GM19467 (cell line): ENCODE data around the gene RNF208.

Experiments used
- ATAC-seq: cut with Tn5 transposase; IDR thresholded peaks from one replicate; pipeline ENCODE4 v1.9.1; 2021; ENCODE audit warnings: mild to moderate bottlenecking, moderate library complexity; ENCODE audit not compliant: unreplicated experiment

Gene RNF208

DNA sequence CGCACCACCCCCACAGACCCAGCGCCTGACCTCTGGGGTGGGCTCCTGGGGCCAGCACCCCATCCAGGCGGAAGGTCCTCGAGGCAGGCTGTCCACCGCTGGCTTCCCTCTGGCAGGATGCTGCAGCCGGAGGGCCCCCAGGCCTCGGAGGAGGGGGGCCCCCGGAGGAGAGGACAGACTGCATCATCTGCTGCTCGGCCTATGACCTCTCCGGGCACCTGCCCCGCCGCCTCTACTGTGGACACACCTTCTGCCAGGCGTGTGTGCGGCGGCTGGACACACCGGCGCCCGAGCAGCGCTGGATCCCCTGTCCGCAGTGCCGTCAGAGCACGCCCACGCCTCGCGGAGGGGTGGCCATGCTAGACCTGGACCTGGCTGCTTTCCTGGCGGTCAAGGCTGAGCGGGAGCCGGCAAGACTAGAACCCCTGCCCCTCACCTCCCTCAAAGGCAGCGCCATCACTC, 6.5 kb upstream of the RNF208 start:
- no peak for ATAC-seq

DNA sequence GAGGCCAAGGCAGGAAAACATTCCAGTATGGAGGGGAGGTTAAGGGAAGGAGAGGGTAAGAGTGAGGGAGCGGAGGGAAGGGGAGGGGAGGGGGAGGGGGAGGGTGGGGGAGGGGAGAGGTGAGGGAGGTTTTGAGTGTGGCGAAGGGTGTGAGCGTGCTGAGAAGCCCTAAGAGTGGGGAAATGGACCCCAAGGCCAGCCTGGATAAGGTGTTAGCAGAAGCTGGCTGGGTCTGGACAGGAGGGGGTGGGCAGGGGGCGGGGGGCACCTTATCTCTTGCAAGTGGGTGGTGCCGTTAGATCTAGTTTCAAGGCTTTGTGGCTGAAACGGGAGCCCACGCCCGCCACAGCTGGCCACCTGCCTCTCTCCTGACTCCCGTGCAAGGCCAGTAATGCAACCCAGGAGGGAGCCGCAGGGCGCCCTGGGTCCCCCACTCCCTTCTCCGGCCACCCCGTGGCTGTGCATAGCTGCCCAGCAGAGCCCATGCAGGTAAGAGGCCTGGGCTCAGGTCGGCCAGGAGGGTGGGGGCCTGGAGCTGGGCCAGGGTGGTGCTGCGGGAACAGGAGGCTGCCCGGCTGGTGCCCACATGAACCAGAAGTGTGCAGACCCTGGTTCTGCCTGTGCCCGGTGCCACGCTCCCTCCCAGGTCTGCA, 5.9 kb upstream of the RNF208 start:
- ATAC-seq, result no peak

DNA sequence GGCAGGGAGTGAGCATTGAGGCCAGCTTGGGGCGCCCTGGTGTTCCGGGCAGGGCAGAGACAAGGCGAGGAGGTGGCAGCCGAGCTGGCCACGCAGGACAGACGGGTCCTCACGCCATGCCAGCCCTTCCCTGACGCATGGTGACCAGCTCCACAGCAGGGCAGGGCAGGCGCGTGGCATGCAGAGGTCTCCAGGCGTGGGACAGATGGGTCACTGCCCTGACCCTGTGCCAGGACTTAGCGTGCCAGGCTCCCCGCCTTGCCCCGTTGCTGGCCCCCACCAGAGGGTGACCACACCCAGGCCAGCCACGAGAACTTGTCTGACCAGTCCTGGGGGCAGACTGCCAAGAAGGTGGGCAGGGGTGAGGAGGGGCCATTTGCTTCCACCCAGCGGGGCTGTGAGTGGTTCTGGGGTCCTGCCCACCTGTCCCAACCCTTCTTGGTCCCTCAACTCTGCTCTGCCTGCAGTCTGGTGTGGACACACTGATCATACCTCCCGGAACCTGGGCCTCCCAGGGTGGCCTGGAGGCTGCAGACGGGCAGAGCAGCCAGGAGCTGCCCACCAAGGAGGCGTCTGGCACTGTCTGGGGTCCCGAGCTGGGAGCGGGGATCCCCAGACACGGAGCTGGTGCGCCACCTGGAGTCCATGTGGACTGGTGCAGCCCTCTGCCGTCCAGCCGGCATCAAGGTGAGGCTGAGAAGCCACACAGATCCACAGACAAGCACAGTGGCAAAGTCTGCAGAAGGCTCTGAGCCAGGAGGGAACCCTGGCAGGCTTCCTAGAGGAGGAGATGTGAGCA, 5.2 kb upstream of the RNF208 start, which contains the start of gene RNF224:
TSS of gene RNF224 (plus strand) at position 449 of the 799 bp plus-strand sequence. CDS start 834 bp downstream, outside the sequence.
- no peak for ATAC-seq

DNA sequence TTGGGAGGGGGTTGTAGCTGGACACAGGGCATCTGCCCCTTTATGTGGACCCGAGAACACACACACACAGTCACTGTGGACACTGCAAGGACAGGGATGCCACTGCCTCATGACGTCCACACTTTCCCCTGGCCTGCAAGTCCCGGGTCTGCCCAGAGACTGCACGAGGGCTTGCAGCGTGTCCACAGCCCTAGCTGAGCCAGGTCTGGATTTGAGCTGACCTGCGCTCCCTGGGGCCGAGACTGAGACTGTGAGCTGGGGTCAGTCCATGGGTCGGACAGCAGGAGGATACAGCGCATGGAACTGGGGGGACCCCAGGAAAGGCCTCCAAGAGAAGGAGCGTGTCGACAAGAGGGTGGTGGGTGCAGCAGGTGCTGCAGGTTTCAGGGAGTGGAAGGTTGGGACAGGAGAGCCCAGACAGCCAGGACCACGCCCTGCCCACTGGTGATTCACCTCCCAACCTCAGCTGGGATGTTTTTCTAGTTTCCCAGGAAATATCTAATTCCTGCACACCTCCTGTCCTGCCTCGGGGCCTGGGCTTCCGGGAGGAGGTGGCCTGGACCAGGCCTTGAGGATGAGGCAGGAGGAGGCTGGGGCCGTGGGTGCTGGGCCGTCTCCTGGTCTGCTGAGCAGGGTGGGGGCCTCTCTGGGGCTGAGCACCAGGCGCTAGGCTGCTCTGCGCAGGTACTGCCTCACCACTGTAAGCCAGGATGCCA, 4.5 kb upstream of the RNF208 start:
- no peak for ATAC-seq

DNA sequence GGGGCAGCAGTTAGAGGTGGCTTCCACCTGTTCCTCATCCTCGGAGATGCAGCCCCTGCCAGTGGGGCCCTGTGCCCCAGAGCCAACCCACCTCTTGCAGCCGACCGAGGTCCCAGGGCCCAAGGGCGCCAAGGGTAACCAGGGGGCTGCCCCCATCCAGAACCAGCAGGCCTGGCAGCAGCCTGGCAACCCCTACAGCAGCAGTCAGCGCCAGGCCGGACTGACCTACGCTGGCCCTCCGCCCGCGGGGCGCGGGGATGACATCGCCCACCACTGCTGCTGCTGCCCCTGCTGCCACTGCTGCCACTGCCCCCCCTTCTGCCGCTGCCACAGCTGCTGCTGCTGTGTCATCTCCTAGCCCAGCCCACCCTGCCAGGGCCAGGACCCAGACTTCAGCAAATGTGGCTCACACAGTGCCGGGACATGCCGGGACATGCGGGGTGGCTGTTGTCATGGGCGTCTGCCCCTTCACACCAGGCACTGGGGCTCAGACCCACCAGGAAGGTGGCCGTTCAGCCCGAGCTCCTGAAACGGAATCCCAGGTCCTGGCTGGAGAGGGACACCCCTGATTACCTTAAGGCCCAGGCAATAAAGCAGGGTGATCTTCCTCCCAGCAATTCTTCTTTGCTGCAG, 3.8 kb upstream of the RNF208 start:
- no peak for ATAC-seq

DNA sequence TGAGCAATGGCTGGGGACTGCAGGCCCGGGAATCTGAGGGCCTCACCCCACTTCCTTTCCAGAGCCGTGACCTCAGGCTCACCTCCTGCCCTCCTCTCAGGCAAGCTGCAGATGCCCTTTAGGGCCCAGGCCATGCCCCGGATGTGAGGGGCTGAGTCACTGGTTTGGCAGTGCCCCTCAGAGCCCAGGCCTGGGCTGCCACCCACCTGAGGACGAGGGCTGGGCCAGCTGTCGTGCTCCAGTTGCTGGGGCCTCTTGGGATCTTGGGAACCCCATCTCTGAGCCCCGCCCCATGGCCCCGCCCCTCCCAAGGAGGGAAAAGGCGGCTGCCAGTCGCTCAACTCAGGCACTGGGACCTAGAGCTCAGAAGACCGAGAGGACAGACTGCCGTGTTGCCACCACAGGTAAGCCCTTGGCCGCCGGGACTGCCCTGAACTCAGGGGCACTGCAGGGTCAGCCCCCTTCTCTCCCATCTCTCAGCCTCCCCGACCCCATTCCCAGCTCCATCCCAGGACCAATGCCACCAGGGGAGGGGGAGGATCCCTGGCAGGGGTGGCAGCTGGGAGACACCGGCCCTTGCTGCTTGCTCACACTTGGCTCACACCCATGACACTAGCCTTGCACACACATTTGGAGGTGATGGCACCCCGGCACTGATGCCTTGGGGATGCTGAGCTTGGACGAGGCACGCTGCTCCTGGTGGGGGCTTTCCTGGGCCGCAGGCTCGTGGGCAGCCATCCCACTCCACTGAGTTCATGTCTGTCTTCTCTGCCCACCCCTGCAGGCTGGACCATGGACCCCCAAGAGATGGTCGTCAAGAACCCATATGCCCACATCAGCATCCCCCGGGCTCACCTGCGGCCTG, 3.0 kb upstream of the RNF208 start, which contains the start of gene CYSRT1:
TSS of gene CYSRT1 (plus strand) at position 345 of the 865 bp plus-strand sequence. CDS start at position 793, 448 bp downstream.
- ATAC-seq, result no peak

DNA sequence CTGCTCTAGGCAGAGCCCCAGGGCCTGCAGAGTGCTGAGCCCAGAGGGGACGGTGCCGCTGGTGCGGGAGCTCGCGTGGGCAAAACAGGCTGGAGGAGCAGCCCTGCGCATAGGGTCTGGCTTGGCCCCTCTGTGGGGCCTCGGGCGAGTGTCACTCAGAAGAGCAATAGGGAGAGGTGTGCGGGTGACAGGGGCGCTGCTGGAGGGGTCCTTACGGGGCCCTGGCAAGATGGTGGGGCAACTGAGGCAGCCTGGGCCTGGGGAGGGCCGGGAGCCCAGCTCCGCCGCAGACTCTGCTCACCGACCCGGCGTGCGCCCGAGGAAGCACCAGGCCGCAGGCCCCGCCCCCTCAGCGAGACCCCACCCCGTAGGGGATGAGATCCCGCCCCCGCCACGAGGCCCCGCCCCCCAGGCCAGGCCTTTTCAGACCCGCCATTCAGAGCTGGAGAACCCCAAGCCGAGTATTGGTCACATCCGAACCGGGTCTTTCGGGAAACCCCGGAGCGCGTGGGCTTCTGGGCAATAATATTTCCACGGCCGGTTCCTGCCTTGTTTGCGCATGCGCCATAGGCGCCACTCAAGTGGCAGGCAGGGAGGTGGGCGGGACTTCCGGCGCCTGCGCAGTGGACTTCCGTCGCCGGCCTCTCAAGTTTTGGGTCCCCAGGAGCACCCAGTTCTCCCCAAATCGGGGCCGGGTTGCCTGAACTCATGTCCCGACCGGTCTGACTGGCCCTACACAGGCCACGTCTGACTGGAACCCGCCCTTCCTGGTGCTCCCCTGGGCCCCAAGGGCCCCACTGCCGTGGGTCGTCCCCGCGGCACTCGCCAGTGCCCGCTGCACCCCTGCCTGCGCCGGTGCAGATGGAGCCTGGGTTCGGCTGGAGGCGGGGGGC, 1.3 kb upstream of the RNF208 start:
- peak; percentile 74 for ATAC-seq

DNA sequence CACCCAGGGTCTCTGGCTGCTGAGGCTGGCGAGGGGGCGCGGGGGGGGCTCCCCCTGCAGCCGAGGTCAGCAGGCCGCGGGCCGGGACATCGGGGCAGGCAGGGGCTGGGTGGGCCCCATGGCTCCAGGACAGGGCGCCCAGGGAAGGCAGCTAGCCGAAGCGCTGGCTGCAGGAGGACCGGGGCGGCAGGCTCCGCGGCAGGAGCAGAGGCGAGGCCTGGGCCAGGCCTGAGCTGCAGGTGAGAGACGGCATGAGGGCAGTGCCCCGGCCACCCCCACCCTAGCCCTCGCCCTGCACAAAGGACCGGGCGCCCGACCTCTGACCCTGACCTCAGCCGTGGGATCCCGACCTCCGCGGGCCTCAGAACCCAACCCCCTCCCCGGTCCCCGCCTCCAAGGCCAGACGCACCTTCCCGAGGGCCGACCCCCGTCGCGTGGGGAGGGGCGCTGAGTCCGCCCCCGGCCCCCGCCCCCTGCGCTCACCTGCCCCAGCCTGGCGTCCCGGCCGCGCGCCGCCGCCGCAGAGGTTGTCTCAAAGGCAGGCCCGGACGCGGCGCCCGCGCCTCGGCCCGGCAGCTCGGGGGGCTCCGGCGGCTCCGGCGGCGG, 431 bp downstream of the RNF208 start:
- ATAC-seq, result no peak

DNA sequence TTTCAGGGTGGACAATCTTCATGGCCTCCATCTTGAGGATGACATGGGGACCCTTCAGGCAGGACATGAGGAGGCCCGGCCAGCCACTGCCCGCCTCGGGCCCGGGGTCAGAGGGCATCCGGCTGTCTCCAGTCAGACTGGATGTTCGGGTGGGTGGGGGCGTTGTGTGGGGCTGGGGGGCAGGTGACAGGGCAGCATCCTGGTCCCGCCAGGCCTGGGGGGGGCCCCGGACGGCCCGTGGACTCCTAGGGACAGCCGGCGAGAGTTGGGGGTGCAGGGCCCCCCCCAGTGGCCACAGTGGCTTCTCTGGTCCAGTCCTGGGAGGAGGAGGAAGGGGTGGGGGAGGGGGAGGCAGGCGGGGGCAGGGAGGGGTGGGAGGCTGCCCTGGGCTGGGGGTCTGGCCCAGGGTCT, 940 bp downstream of the RNF208 start:
- ATAC-seq, result no peak

DNA sequence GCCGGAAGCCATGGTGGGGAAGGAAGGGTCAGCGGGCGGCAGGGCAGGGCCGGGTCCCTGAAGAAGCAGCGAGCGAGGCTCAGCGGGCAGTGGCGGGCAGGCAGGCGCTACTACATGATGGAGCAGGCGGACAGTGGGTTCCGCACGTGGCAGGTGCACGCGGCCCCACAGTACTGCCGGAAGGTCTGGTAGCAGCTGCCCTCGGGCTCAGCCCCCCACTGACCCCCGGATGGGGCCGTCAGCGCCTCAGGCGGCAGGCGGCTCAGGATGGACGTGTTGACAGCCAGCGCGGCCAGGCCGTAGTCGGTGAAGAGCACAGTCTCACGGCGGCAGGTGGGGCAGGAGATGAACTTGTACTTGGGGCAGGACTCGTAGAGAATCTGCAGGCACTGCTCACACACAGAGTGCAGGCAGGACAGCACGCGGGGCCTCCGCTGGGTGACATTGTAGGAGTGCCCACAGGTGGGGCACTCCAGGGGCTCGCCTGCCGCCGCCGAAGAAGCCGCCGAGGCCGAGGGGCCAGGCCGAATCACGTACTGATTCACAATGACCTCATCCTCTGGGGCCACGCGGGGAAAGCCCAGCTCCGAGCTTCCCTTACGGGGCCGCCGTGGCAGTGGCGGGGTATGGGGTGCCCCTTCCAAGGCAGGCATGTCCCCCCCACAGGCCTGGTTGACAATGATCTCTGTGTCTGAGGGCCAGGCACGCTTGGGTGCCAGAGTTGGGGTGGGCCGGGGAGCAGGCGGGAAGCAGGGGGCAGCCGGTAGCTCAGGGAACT, 1.5 kb downstream of the RNF208 start:
- no peak for ATAC-seq

DNA sequence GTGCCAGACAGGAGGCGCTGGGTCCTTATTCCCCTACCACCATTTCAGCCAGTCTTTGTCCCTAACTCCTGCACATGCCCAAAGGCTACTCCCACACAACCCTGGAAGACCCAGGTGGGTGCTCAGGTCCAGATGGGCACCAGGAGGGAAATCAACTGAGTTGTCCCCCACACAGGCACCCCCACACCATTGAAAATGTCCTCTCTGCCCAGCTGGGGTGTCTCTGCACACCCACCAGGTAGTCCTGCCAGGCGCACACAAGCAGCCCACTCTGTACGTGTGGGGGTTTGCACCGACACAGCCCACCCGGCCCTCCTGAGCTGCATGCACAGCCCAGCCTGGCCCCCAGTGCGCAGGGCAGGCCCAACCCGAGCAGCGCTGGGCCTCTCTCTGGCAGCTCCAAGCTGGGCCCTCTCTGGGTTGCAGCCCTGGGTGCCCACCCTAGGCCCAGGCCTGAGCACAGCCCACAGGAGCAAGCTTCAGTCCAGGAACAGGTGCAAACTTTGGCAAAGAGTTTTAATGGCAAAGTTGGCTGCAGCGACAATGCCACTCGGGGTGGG, 2.2 kb downstream of the RNF208 start:
- ATAC-seq, result no peak

DNA sequence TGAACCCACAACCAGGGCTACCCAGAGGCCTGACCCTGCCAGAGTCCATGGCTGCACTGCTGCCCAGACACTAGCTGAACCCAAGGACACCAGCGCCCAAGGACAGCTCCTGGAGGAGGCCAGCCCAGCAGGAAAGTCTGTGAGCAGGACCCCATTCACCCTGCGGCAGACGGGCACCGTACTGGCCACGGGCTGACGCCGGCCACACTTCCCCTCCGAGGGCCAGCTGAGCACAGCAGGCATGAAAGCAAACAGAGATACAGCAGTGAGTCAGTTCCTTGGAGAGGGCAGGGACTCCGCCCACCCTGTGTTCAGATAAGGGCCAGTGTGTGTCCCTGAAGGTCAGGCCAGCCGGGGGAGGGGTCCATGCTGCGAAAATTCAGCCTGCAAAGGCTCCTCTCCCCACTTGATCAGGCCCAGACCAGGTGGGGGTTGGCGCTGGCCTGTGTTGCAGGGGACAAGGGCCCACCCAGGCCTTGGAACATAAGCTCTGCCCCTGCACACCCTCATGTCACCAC, 3.2 kb downstream of the RNF208 start:
- no peak for ATAC-seq

DNA sequence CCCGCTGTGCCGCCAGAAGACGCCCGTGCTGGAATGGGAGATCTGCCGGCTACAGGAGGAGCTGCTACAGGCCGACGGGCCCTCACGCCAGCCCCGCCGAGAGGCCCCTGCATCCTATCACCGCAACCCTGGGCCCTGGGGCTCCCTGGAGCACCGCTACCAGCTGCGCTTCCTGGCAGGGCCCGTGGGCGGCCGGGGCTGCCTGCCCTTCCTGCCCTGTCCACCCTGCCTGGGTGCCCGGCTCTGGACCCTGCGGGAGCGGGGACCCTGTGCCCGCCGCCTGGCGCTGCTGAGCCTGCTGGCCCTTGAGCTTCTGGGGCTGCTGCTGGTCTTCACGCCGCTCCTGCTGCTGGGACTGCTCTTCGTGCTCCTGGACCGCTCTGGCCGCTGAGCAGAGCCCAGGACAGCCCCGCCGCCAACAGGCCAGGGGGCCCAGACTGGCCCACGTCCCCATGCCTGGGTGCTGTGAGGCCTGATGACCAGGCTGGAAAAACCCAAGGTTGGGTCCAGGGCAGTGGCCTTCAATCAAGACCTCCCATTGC, 3.8 kb downstream of the RNF208 start:
- no peak for ATAC-seq

DNA sequence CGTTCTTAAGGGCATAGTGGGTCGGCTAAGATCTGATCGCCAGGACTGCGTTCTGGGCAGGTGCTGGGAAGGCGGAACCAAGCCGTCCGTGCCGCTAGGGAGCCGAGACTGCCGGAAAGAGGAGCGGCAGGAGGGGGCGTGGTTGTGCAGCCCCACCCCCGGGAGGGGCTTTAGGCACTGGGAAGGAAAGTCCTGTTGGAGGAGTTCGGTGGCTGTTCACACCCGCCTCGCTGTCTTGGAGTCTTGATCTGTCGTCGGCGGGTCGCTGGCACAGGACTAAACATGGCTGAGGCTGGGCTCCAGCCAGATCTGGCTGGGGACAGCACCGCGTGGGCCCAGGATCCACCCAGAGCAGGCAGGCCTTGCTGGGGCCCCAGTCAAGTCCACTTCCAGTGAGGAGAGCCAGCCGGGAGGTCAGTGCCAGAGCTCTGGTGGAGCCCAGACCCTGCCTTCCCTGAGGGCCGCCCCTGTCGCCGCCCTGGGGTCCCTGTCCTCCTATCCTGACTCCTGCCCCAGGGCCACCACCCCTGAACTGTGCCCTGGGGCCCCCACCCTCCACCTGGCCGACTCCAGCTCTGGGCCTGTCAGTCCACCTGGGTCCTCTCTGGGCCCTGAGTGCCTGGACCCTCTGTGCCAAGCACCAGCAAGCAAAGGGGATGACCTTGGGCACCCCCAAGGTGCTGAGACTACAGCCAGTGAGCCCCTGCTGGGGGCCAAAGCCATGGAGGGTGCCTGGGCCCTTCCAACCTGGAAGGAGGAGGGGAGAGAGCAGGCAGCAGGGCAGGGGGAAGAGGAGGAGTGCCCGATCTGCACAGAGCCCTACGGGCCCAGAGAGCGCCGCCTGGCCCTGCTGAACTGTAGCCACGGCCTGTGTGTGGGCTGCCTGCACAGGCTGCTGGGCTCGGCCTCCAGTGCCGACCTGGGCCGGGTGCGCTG, 4.5 kb downstream of the RNF208 start:
- no peak for ATAC-seq

DNA sequence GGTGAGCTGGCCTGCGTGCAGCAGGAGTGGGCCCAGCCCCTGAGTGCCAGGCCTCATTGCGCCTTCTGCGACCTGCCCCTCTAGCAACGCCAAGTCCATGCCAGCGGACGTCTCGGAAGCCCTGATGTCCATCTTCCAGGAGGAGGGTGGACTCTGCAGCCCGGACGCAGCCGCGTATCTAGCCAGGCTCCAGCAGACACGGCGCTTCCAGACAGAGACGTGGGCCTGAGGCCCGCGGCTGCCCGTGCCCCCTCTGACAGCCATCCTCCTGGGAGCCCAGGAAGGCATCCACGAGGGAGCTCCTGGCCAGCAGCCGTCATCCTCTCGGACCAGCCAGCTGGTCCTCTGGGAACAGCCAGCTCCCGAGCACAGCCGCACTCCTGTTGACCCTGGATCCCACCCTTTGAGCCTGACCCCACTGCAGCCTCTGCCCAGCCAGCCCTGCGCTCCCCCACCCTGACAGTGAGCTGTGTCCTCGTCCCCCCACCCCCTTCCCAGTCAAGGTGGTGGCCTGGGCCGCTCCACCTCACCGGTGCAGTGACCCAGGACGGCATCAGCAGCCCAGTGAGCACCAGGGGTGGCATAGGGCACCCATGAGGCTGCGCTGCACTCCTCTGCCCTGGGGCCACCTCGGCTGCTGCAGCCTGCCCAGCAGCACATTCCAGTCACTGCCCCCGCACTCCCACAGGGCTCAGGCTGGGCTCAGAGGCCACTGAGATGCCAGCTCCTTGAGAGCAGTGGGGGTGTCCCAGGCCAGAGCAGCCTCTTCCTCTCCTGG, 5.7 kb downstream of the RNF208 start:
- ATAC-seq, result no peak
